PFSK-1 (cell line): ENCODE data around the gene NUPR1.

Source experiments
- FOXP2 ChIP-seq: optimal IDR thresholded peaks from 2 replicates; pipeline ENCODE3; 2011; ENCODE audit warnings: borderline replicate concordance, control low read depth, inconsistent platforms; ENCODE audit not compliant: insufficient read depth; ENCODE audit errors: extremely low read length, extremely low read depth
- POLR2AphosphoS5 ChIP-seq: IDR thresholded peaks from 2 replicates; pipeline ENCODE4 v1.6.1; 2012; ENCODE audit warnings: low read depth, mild to moderate bottlenecking, control low read depth, low read length, moderate library complexity
- REST ChIP-seq, 2 experiments: IDR thresholded peaks; 2 replicates each; pipeline versions ENCODE4 v1.6.1 to v1.8.0; 2011 to 2012; ENCODE audit warnings: low read depth in 2 of 2, low read length in 2 of 2, control low read depth in 1 of 2, inconsistent platforms in 1 of 2, mild to moderate bottlenecking in 1 of 2, moderate library complexity in 1 of 2; ENCODE audit not compliant: insufficient read depth in 1 of 2
- SIN3A ChIP-seq: IDR thresholded peaks from 2 replicates; pipeline ENCODE4 v1.6.1; 2012; ENCODE audit warnings: mild to moderate bottlenecking, low read length, moderate library complexity, borderline replicate concordance; ENCODE audit not compliant: insufficient read depth
- TAF1 ChIP-seq: IDR thresholded peaks from 2 replicates; pipeline ENCODE4 v1.6.1; 2012; ENCODE audit warnings: low read length, control low read depth, borderline replicate concordance; ENCODE audit not compliant: insufficient read depth

The NUPR1 gene

GRCh38 chr16:28554634-28555423 lies 16.1 kb upstream of the NUPR1 start:
- TF ChIP-seq SIN3A (no peak), TAF1 (no peak), POLR2AphosphoS5 (no peak)

- no peak for TF ChIP-seq TAF1
- TF ChIP-seq POLR2AphosphoS5: peak; percentile 98
Measured at GRCh38 chr16:28553776-28554633, 15.2 kb upstream of the NUPR1 start, which contains the start of gene SGF29. Gene SGF29, plus strand, starts transcription at chr16:28553920. Its CDS starts 27,150 bp downstream, at chr16:28581070.

GRCh38 chr16:28549301-28549899 lies 10.6 kb upstream of the NUPR1 start:
- no peak for TF ChIP-seq SIN3A
- no peak for TF ChIP-seq FOXP2

GRCh38 chr16:28548306-28548802 lies 9.6 kb upstream of the NUPR1 start:
- TF ChIP-seq TAF1: no peak
- no peak for TF ChIP-seq SIN3A
- TF ChIP-seq REST (IDR thresholded peaks at IDR 0.05; ENCODE audit: insufficient read depth in 1 of 2, low read depth in 2 of 2, low read length in 2 of 2): no peak
- no peak for TF ChIP-seq POLR2AphosphoS5
- no peak for TF ChIP-seq FOXP2

- no peak for TF ChIP-seq REST (IDR thresholded peaks at IDR 0.05; ENCODE audit: insufficient read depth in 1 of 2, low read depth in 2 of 2, low read length in 2 of 2)
- no peak for TF ChIP-seq TAF1
- no peak for TF ChIP-seq POLR2AphosphoS5
- TF ChIP-seq SIN3A: no peak
- TF ChIP-seq FOXP2: no peak
Measured at GRCh38 chr16:28546626-28547025, 7.9 kb upstream of the NUPR1 start.

- TF ChIP-seq SIN3A (no peak), POLR2AphosphoS5 (no peak), REST (IDR thresholded peaks at IDR 0.05; ENCODE audit: insufficient read depth in 1 of 2, low read depth in 2 of 2, low read length in 2 of 2) (no peak), FOXP2 (no peak), TAF1 (no peak)
Measured at GRCh38 chr16:28544998-28545397, 6.2 kb upstream of the NUPR1 start.
